HepG2 (cell line): Measurements from ENCODE around the gene SIGLEC1. TPM values are rescaled to one million over a fixed set of nuclear protein-coding genes. Genes with fewer than 3 reads are reported as not detected.

Experiments
- AKAP8 ChIP-seq: sonication (generic); formaldehyde crosslinking; IDR thresholded peaks from 2 replicates; pipeline ENCODE4 v1.5.1; 2020; ENCODE audit warnings: mild to moderate bottlenecking, missing genetic modification reagents
- ATF5 ChIP-seq: sonication (generic); formaldehyde crosslinking; IDR thresholded peaks from 2 replicates; pipeline ENCODE4 v1.4.0; 2020; ENCODE audit warnings: mild to moderate bottlenecking, low read depth, missing genetic modification reagents
- CHCHD3 ChIP-seq: sonication (generic); formaldehyde crosslinking; IDR thresholded peaks from 2 replicates; pipeline ENCODE4 v1.8.0; 2022; ENCODE audit warnings: mild to moderate bottlenecking, missing genetic modification reagents, moderate library complexity
- CHD4 ChIP-seq: fragments of 200-600 bp; sonication (generic); IDR thresholded peaks from 2 replicates; pipeline ENCODE4 v1.7.0; 2017; ENCODE audit warnings: mild to moderate bottlenecking, low read length, borderline replicate concordance
- CREM ChIP-seq, 2 experiments: sonication (generic) in 1 of 2; formaldehyde crosslinking in 1 of 2; IDR thresholded peaks; 2 replicates each; pipeline versions ENCODE4 v1.4.0 to v1.6.1; 2016 to 2020; ENCODE audit warnings: antibody characterized with exemption in 1 of 2, mild to moderate bottlenecking in 1 of 2, missing genetic modification reagents in 1 of 2
- DPF2 ChIP-seq: sonication (generic); formaldehyde crosslinking; IDR thresholded peaks from 2 replicates; pipeline ENCODE4 v1.4.0; 2020; ENCODE audit warnings: mild to moderate bottlenecking, low read depth, missing genetic modification reagents, borderline replicate concordance
- ELF4 ChIP-seq: sonication (generic); formaldehyde crosslinking; IDR thresholded peaks from 2 replicates; pipeline ENCODE4 v1.5.0; 2020; ENCODE audit warnings: missing genetic modification reagents, mild to moderate bottlenecking, moderate library complexity, borderline replicate concordance
- HMGA1 ChIP-seq: sonication (generic); formaldehyde crosslinking; conservative IDR thresholded peaks from 2 replicates; pipeline ENCODE4 v1.4.0; 2020; ENCODE audit warnings: missing genetic modification reagents
- KDM3A ChIP-seq: IDR thresholded peaks from 2 replicates; pipeline ENCODE4 v1.6.1; 2018; ENCODE audit warnings: low read depth, missing compliant biosample characterization
- MYPOP ChIP-seq: sonication (generic); formaldehyde crosslinking; IDR thresholded peaks from 2 replicates; pipeline ENCODE4 v1.8.1; 2023; ENCODE audit warnings: mild to moderate bottlenecking, moderate library complexity, missing genetic modification reagents
- NFYB ChIP-seq: sonication (generic); formaldehyde crosslinking; IDR thresholded peaks from 2 replicates; pipeline ENCODE4 v1.4.0; 2020; ENCODE audit warnings: missing genetic modification reagents
- PCBP1 ChIP-seq: fragments of 200-400 bp; formaldehyde crosslinking; IDR thresholded peaks from 2 replicates; pipeline ENCODE4 v1.6.1; 2017; ENCODE audit warnings: mild to moderate bottlenecking, low read depth, low read length, borderline replicate concordance
- PHB2 ChIP-seq: fragments of 450-650 bp; IDR thresholded peaks from 2 replicates; pipeline ENCODE4 v1.6.1; 2018; ENCODE audit not compliant: partially characterized antibody
- POLR2A ChIP-seq, 2 experiments: IDR thresholded peaks; 2 replicates each; pipeline ENCODE4 v1.6.1; 2011; ENCODE audit warnings: low read depth in 2 of 2, low read length in 2 of 2, mild to moderate bottlenecking in 1 of 2, moderate library complexity in 1 of 2; ENCODE audit not compliant: insufficient read depth in 1 of 2
- SAP130 ChIP-seq: IDR thresholded peaks from 2 replicates; pipeline ENCODE4 v1.6.1; 2016; ENCODE audit warnings: low read depth
- SP4 ChIP-seq: sonication (generic); formaldehyde crosslinking; IDR thresholded peaks from 2 replicates; pipeline ENCODE4 v1.8.1; 2023; ENCODE audit warnings: mild to moderate bottlenecking, missing genetic modification reagents
- SRSF4 ChIP-seq: fragments of 200-400 bp; formaldehyde crosslinking; IDR thresholded peaks from one replicate; pipeline ENCODE4 v1.6.1; 2018; ENCODE audit warnings: mild to moderate bottlenecking, low read depth, low read length, moderate library complexity; ENCODE audit not compliant: poor library complexity, severe bottlenecking
- THAP7 ChIP-seq: sonication (generic); formaldehyde crosslinking; IDR thresholded peaks from 2 replicates; pipeline ENCODE4 v1.8.1; 2023; ENCODE audit warnings: mild to moderate bottlenecking, missing genetic modification reagents
- TOPORS ChIP-seq: sonication (generic); formaldehyde crosslinking; IDR thresholded peaks from 2 replicates; pipeline ENCODE4 v1.8.0; 2023; ENCODE audit warnings: mild to moderate bottlenecking, missing genetic modification reagents
- XRCC5 ChIP-seq: fragments of 200-400 bp; formaldehyde crosslinking; optimal IDR thresholded peaks from 2 replicates; pipeline ENCODE3; 2017; ENCODE audit warnings: mild to moderate bottlenecking, low read length
- ZBTB33 ChIP-seq: sonication (generic); formaldehyde crosslinking; IDR thresholded peaks from 2 replicates; pipeline ENCODE4 v1.4.0; 2020; ENCODE audit warnings: missing genetic modification reagents
- ZNF121 ChIP-seq: sonication (generic); formaldehyde crosslinking; IDR thresholded peaks from 2 replicates; pipeline ENCODE4 v1.5.0; 2020; ENCODE audit warnings: mild to moderate bottlenecking, missing genetic modification reagents
- ZNF224 ChIP-seq: sonication (generic); formaldehyde crosslinking; IDR thresholded peaks from 2 replicates; pipeline ENCODE4 v1.5.0; 2020; ENCODE audit warnings: mild to moderate bottlenecking, missing genetic modification reagents
- ZNF282 ChIP-seq: fragments of 450-650 bp; IDR thresholded peaks from 2 replicates; pipeline ENCODE4 v1.6.1; 2018; ENCODE audit not compliant: partially characterized antibody
- ZNF580 ChIP-seq: IDR thresholded peaks from 2 replicates; pipeline ENCODE4 v1.6.1; 2016; ENCODE audit warnings: low read depth, borderline replicate concordance
- ZNF652 ChIP-seq: IDR thresholded peaks from 2 replicates; pipeline ENCODE4 v1.6.1; 2016; ENCODE audit warnings: low read depth, borderline replicate concordance
- ZNF746 ChIP-seq: sonication (generic); formaldehyde crosslinking; IDR thresholded peaks from 2 replicates; pipeline ENCODE4 v1.8.0; 2022; ENCODE audit warnings: mild to moderate bottlenecking, missing genetic modification reagents
- ZNF781 ChIP-seq: sonication (generic); formaldehyde crosslinking; IDR thresholded peaks from 2 replicates; pipeline ENCODE4 v1.5.1; 2020; ENCODE audit warnings: borderline replicate concordance, mild to moderate bottlenecking, missing genetic modification reagents; ENCODE audit errors: not compliant biosample characterization
- ZSCAN29 ChIP-seq: sonication (generic); formaldehyde crosslinking; conservative IDR thresholded peaks from 2 replicates; pipeline ENCODE4 v1.4.0; 2020; ENCODE audit warnings: mild to moderate bottlenecking, missing genetic modification reagents
- polyA plus RNA-seq, 8 experiments: library from polyadenylated mRNA; depleted of rRNA in 3 of 8; stranded (reverse) in 7 of 8; unstranded in 1 of 8; fragments of >200 nt; fragmentation: Illumina TruSeq in 4 of 8; extraction: Trizol in 4 of 8; gene quantifications; 2 replicates each; pipeline versions ENCODE4 v1.2.1 to v1.2.3, GENCODE V29; 2011 to 2016; ENCODE audit warnings: low read depth in 4 of 8, missing spikeins in 1 of 8, mixed read lengths in 1 of 8; ENCODE audit not compliant: insufficient read depth in 1 of 8
- total RNA-seq, 5 experiments: library from RNA; depleted of rRNA; stranded (reverse); fragments of >200 nt; fragmentation: Illumina TruSeq; extraction: Trizol; gene quantifications; 2 replicates each; pipeline ENCODE4 v1.2.3, GENCODE V29; 2016; ENCODE audit warnings: low read depth in 1 of 5

The SIGLEC1 gene
- total and polyA plus RNA-seq, 2 of the 13 experiments (the other 11 are each of a cell fraction or from before 2014, with no cell fraction given) = 0.01 TPM; not detected in 1

- TF ChIP-seq MYPOP (CRISPR knock-in tag) (peak; percentile 23; the same call in 1 of the 2 replicates), KDM3A (CRISPR knock-in tag) (no peak), ZNF282 (no peak), SRSF4 (no peak), CREM (IDR thresholded peaks at IDR 0.05) (no peak), CREM (CRISPR knock-in tag; IDR thresholded peaks at IDR 0.05) (no peak), XRCC5 (peak; percentile 85), DPF2 (CRISPR knock-in tag) (no peak), SAP130 (peak; percentile 35; the same call in 1 of the 2 replicates), TOPORS (CRISPR knock-in tag) (no peak), HMGA1 (CRISPR knock-in tag) (no peak), CHCHD3 (no peak), ATF5 (CRISPR knock-in tag) (no peak), SP4 (CRISPR knock-in tag) (no peak), ZNF224 (no peak), POLR2A (IDR thresholded peaks at IDR 0.05; ENCODE audit: insufficient read depth in 1 of 2, low read depth in 2 of 2, low read length in 2 of 2) (no peak), ELF4 (CRISPR knock-in tag) (no peak), CHD4 (no peak), ZNF781 (no peak), PHB2 (no peak), THAP7 (CRISPR knock-in tag) (0 out of 2 replicates have a peak, but pooled peaks have one; percentile 23), ZNF580 (CRISPR knock-in tag) (no peak), ZSCAN29 (CRISPR knock-in tag) (no peak), ZNF746 (CRISPR knock-in tag) (no peak), AKAP8 (CRISPR knock-in tag) (0 out of 2 replicates have a peak, but pooled peaks have one; percentile 36), ZNF121 (no peak), NFYB (CRISPR knock-in tag) (no peak), ZNF652 (CRISPR knock-in tag) (no peak), ZBTB33 (CRISPR knock-in tag) (peak; percentile 47), PCBP1 (no peak)
Measured at GRCh38 chr20:3753098-3753497, 40.7 kb upstream of the SIGLEC1 start (continued).
